Stomach (tissue), 9 donors: ENCODE results near the gene IGSF10. TPM values are rescaled to one million over a fixed set of nuclear protein-coding genes. Genes with fewer than 3 reads are reported as not detected.

Experiments
- DNase-seq, 2 donors: peaks; one replicate each; pipeline versions ENCODE4 v3.0.0 to v3.0.0-alpha.2; 2013 to 2019
- H3K27ac ChIP-seq, 5 donors: fragments of 200-600 bp in 4 of 5; sonication (generic) in 4 of 5; one replicate each; pipeline ENCODE4 v1.5.1; 2013 to 2019; ENCODE audit warnings: mild to moderate bottlenecking in 1 of 5, moderate library complexity in 1 of 5
- H3K27me3 ChIP-seq, 3 donors: fragments of 200-600 bp; sonication (generic); one replicate each; pipeline ENCODE4 v1.5.1; 2017 to 2019; ENCODE audit warnings: mixed run types in 1 of 3
- H3K36me3 ChIP-seq, 4 donors: fragments of 200-600 bp; sonication (generic); 1 replicate in 3 of 4; 2 replicates in 1 of 4; pipeline ENCODE4 v1.5.1; 2016 to 2019
- H3K4me1 ChIP-seq, 4 donors: fragments of 200-600 bp; sonication (generic); one replicate each; pipeline ENCODE4 v1.5.1; 2016 to 2019
- H3K4me3 ChIP-seq, 4 donors: fragments of 200-600 bp; sonication (generic) in 3 of 4; one replicate each; pipeline ENCODE4 v1.5.1; 2016 to 2019; ENCODE audit warnings: mild to moderate bottlenecking in 1 of 4
- H3K9me3 ChIP-seq, 4 donors: fragments of 200-600 bp; sonication (generic); one replicate each; pipeline ENCODE4 v1.5.1; 2016 to 2019
- EP300 ChIP-seq: sonication (generic); formaldehyde crosslinking; IDR thresholded peaks from one replicate; pipeline ENCODE4 v1.6.1; 2017; ENCODE audit warnings: antibody characterized with exemption
- POLR2A ChIP-seq, 4 donors: fragments of 450-650 bp; IDR thresholded peaks; one replicate each; pipeline ENCODE4 v1.6.1; 2016; ENCODE audit warnings: antibody characterized with exemption in 4 of 4, control low read depth in 2 of 4, mild to moderate bottlenecking in 1 of 4, moderate library complexity in 1 of 4
- POLR2AphosphoS5 ChIP-seq, 3 donors: sonication (generic); formaldehyde crosslinking; IDR thresholded peaks; one replicate each; pipeline ENCODE4 v1.6.1; 2016; ENCODE audit warnings: antibody characterized with exemption in 3 of 3
- WGBS, 5 donors: extraction: QIAGEN DNeasy Blood & Tissue Kit in 3 of 5; methylation state at CpG; one replicate each; pipeline versions ENCODE4 v1.1.5 to v1.1.7; 2013 to 2018; 5-methylcytosine and 5-hydroxymethylcytosine counted together
- intact Hi-C: fragments of 100-400 bp; cut with DNase I; formaldehyde crosslinking; loops from one replicate; pipeline ENCODE4 v1.15.1; 2023; ENCODE audit warnings: low total_unique reads
- polyA plus RNA-seq, 3 donors: library from polyadenylated mRNA; stranded (reverse); fragments of 200-250 nt; gene quantifications; one replicate each; pipeline ENCODE4 v1.2.3, GENCODE V29; 2013
- total RNA-seq, 5 donors: library from RNA; depleted of rRNA; stranded (reverse); fragments of >200 nt; gene quantifications; one replicate each; pipeline versions ENCODE4 v1.1.0 to v1.2.3, GENCODE V29; 2014 to 2016
- TF ChIP-seq, protein P1 (sequence below), 7 experiments: fragments of 450-650 bp in 4 of 7; fragments of 200-600 bp in 3 of 7; sonication (generic) in 3 of 7; IDR thresholded peaks; one replicate each; pipeline ENCODE4 v1.5.1; 2016 to 2019; ENCODE audit warnings: antibody characterized with exemption in 7 of 7, control low read depth in 2 of 7, mild to moderate bottlenecking in 1 of 7
- donor health status: healthy with polysubstance abuse.
- donor health status: Bipolar disorder and iron deficiency.
- donor health status: healthy.

IGSF10 gene
- total and polyA plus RNA-seq, 8 donors: under 0.01 to 11.9 (median 0.19) TPM; not detected in 1

DNA sequence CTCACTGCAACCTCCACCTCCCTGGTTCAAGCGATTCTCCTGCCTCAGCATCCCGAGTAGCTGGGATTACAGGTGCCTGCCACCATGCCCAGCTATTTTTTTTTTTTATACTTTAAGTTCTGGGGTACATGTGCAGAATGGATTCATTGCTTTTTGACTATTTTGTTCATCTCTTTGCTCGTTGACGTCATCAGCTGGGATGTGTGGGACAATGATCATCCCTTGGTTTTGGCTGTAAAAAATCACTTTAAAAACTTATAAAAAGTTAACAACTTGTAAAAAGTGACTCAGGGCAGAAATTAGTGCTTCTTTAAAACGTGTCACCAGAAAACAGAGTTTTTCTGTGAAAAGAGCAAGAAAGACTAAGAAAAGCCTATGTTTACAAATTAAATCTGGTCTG lies 37.8 kb downstream of the IGSF10 start:
- H3K36me3 ChIP-seq: no peaks in the 10 kb centered on the region
- no peaks in the 10 kb centered on the region for H3K4me1 ChIP-seq
- H3K4me3 ChIP-seq: no peak overlapping the region
- H3K27ac ChIP-seq: no peak overlapping the region
- TF ChIP-seq EP300: no peak
- TF ChIP-seq, protein P1, sequence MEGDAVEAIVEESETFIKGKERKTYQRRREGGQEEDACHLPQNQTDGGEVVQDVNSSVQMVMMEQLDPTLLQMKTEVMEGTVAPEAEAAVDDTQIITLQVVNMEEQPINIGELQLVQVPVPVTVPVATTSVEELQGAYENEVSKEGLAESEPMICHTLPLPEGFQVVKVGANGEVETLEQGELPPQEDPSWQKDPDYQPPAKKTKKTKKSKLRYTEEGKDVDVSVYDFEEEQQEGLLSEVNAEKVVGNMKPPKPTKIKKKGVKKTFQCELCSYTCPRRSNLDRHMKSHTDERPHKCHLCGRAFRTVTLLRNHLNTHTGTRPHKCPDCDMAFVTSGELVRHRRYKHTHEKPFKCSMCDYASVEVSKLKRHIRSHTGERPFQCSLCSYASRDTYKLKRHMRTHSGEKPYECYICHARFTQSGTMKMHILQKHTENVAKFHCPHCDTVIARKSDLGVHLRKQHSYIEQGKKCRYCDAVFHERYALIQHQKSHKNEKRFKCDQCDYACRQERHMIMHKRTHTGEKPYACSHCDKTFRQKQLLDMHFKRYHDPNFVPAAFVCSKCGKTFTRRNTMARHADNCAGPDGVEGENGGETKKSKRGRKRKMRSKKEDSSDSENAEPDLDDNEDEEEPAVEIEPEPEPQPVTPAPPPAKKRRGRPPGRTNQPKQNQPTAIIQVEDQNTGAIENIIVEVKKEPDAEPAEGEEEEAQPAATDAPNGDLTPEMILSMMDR (IDR thresholded peaks at IDR 0.05): no peak
- TF ChIP-seq POLR2A (IDR thresholded peaks at IDR 0.05): no peak
- TF ChIP-seq POLR2AphosphoS5 (IDR thresholded peaks at IDR 0.05): no peak
- H3K27me3 ChIP-seq: no peaks in the 10 kb centered on the region
- intact Hi-C loops: no loop called here
- 80 to 83% (median 80%) methylated on average over 5 of the region's 5 CpGs for WGBS, 5 donors
- no peak for DNase-seq
- H3K9me3 ChIP-seq: no peaks in the 10 kb centered on the region

DNA sequence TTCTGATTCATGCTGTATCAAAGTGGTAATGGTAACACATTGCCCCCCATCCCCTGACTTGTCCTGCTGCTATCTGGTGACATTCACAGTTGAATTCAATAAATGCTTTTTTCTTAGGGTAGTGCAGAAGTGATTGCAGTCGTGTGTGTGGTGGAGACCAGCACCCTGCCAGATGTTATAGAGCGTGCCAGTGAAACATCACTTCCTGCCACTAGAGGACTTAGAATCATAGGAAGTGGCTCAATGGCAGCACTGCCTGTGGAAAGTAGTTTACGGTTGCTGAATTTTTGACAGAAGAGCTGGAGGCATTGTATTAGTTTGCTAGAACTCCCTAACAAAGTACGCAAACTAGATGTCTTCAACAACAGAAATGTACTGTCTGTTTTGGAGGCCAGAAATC lies 38.9 kb downstream of the IGSF10 start:
- Histone ChIP-seq H3K27ac (no peak overlapping the region), H3K4me3 (no peak overlapping the region), H3K36me3 (no peaks in the 10 kb centered on the region), H3K9me3 (no peaks in the 10 kb centered on the region), H3K27me3 (no peaks in the 10 kb centered on the region), H3K4me1 (no peaks in the 10 kb centered on the region)
- intact Hi-C loops: no loop called here
- no peak for DNase-seq
- TF ChIP-seq POLR2A (IDR thresholded peaks at IDR 0.05): no peak
- TF ChIP-seq, protein P1 (IDR thresholded peaks at IDR 0.05): no peak
- TF ChIP-seq POLR2AphosphoS5 (IDR thresholded peaks at IDR 0.05): no peak
- no peak for TF ChIP-seq EP300
- WGBS, 5 donors: 76 to 85% (median 83%) methylated on average over 4 of the region's 4 CpGs

DNA sequence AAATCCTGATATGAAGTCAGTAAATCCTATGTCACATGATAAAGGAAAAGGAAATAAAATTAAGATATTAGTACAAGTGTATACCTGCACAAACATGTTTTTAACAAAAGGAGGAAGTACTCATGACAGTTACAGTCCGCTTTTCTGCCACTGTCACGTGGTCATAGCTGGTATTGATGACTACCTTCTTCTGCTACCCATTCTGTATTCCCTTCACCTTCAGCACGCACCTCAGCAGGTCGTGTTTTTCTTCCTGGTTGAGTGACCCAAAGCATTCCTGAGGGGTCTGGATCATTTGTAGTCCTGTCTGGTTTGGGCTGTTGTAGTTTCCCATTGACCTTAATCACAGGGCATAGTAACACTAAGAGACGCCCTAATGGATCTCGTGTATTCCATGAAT lies 41.1 kb downstream of the IGSF10 start:
- intact Hi-C loops: no loop called here

DNA sequence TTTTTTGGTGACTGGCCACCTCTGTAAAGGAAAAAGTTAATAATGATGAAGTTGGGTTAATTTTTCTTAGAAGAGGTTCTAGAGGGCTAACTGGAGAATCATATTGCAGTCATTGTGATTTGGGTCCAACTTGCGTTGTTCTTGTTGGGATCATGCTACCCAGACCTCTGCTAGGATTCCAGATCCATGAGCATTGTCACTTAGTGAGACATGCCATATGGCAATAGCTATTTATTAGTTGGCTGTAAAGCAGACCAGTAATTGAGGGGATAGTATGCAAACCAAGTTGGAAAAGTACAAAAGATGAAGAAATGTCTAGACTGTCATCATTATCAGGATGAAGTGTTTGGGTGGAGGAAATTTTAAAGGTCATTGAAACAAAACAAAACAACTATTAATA lies 45.6 kb downstream of the IGSF10 start:
- Histone ChIP-seq H3K4me1 (no peaks in the 10 kb centered on the region), H3K27me3 (no peaks in the 10 kb centered on the region), H3K27ac (no peak overlapping the region), H3K9me3 (no peaks in the 10 kb centered on the region), H3K36me3 (no peaks in the 10 kb centered on the region), H3K4me3 (no peak overlapping the region)
- DNase-seq: no peak
- TF ChIP-seq EP300 (no peak), POLR2AphosphoS5 (IDR thresholded peaks at IDR 0.05) (no peak), POLR2A (IDR thresholded peaks at IDR 0.05) (no peak)
- TF ChIP-seq, protein P1 (IDR thresholded peaks at IDR 0.05): no peak
- 51 to 87% (median 57%) methylated on average over 1 of the region's 1 CpG for WGBS, 5 donors
- intact Hi-C loops: no loop called here

More for the DNA sequence above, 41.1 kb downstream of the IGSF10 start:
- H3K27ac ChIP-seq: no peak overlapping the region
- H3K9me3 ChIP-seq: no peaks in the 10 kb centered on the region
- TF ChIP-seq, protein P1 (IDR thresholded peaks at IDR 0.05): no peak
- no peak for TF ChIP-seq POLR2AphosphoS5 (IDR thresholded peaks at IDR 0.05)
- TF ChIP-seq EP300: no peak
- TF ChIP-seq POLR2A (IDR thresholded peaks at IDR 0.05): no peak
- no peak overlapping the region for H3K4me3 ChIP-seq
- no peaks in the 10 kb centered on the region for H3K4me1 ChIP-seq
- H3K36me3 ChIP-seq: no peaks in the 10 kb centered on the region
- no peaks in the 10 kb centered on the region for H3K27me3 ChIP-seq
- no peak for DNase-seq
- WGBS, 5 donors: 70 to 80% (median 74%) methylated on average over 6 of the region's 6 CpGs
